Memory B cell (primary cell): ENCODE data around the gene TEKTIP1.
A peak's percentile ranks its signal among the peaks of the same experiment; 100 is the strongest.
"Not testable (repeated sequence)": the region's sequence is repeated elsewhere in the genome, so short reads cannot be mapped to it uniquely, and the experiment has no call there.

Experiments
- ATAC-seq: fragments of 150-1000 bp; cut with Tn5 transposase; 2 replicates; pipeline ENCODE4 v1.10.0; 2021; ENCODE audit warnings: low read depth, mild to moderate bottlenecking, moderate library complexity
- DNase-seq, 2 donors: peaks; one replicate each; pipeline ENCODE4 v3.0.0; 2022; ENCODE audit warnings: low spot score in 2 of 2
- H3K27ac Mint-ChIP-seq: one replicate; pipeline ENCODE4 v1.8.0; 2022; ENCODE audit warnings: mild to moderate bottlenecking, moderate library complexity, mixed read lengths
- H3K27me3 Mint-ChIP-seq: one replicate; pipeline ENCODE4 v1.8.0; 2022; ENCODE audit warnings: mixed read lengths
- H3K36me3 Mint-ChIP-seq: one replicate; pipeline ENCODE4 v1.8.0; 2022; ENCODE audit warnings: mild to moderate bottlenecking, mixed read lengths
- H3K4me1 Mint-ChIP-seq: one replicate; pipeline ENCODE4 v1.8.0; 2022; ENCODE audit warnings: mixed read lengths
- H3K4me3 Mint-ChIP-seq: one replicate; pipeline ENCODE4 v1.8.0; 2022; ENCODE audit warnings: mild to moderate bottlenecking, moderate library complexity, mixed read lengths
- H3K9me3 Mint-ChIP-seq: one replicate; pipeline ENCODE4 v1.8.0; 2022; ENCODE audit warnings: mixed read lengths

TEKTIP1 gene

DNA sequence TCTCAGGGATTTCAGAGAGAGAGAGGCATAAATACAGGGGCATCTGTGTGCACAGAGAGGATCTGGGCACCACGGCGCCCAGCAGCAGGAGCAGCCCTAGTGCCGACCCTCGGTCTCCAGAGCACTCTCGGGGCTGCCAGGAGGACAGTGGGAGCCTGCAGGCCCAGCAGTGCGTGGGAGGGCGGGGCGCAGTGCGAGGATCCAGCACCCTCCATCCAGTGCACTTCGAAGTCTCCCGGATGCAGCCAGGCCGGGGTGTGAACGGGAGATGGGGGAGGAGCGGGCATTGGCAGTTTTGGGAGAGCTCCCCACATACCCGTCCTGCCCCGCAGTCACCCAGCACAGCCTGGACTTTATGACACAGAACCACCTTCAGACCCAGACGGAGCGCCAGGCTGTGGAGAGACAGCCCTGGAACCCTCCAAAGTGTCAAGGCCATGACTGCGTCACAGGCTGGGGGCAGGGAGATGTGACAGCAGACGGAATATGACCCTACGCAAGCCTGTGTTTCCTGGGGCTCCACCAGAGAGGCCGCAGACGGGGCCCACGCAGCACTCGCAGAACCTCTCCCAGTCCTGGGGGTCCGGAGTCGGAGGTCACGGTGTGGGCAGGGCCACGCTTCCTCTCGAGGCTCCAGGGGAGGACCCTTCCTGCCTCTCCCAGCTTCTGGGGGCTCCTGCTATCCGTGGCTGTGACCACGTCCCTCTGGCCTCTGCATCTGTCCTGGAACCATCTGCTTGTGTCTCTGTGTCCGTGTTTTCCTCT, 14.7 kb upstream of the TEKTIP1 start:
- peak overlapping the region; percentile 38 for H3K27ac Mint-ChIP-seq
- H3K36me3 Mint-ChIP-seq = peaks cover 21% of the 10 kb centered on the region
- DNase-seq = no peak
- H3K9me3 Mint-ChIP-seq = no peaks in the 10 kb centered on the region
- no peaks in the 10 kb centered on the region for H3K27me3 Mint-ChIP-seq
- H3K4me3 Mint-ChIP-seq = no peak overlapping the region
- peaks cover 10% of the 10 kb centered on the region for H3K4me1 Mint-ChIP-seq
- no peak for ATAC-seq

DNA sequence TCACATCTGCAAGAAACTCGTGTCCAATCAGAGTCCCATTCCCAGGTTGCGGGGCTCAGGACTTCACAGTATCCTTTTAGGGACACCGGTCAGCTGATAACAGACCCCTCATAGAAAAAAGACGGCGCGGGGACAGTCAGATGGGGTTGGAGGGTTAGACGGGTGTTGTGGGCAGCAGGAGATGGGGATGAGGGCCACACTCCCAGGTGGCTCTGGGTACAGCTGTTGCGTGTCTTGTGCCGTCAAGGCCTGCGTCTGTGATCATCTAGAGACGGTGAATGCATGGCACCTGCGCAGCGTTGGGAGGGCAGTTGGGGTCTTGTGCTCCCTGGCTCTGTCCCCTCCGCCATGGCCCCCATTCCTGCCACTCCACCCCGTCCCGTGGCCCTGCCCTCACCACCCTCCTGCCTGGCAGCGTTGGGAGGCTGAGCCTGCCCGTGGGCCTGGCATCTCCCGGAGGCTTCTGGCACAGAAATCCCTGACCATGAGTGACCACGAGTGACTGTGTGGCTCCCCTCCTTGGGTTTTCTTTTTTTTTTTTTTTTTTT, 14.0 kb upstream of the TEKTIP1 start:
- Mint-ChIP-seq H3K27ac (no peak overlapping the region), H3K27me3 (no peaks in the 10 kb centered on the region), H3K9me3 (no peaks in the 10 kb centered on the region), H3K4me1 (peaks cover 7% of the 10 kb centered on the region), H3K36me3 (peaks cover 19% of the 10 kb centered on the region), H3K4me3 (no peak overlapping the region)
- no peak for DNase-seq
- ATAC-seq = no peak

DNA sequence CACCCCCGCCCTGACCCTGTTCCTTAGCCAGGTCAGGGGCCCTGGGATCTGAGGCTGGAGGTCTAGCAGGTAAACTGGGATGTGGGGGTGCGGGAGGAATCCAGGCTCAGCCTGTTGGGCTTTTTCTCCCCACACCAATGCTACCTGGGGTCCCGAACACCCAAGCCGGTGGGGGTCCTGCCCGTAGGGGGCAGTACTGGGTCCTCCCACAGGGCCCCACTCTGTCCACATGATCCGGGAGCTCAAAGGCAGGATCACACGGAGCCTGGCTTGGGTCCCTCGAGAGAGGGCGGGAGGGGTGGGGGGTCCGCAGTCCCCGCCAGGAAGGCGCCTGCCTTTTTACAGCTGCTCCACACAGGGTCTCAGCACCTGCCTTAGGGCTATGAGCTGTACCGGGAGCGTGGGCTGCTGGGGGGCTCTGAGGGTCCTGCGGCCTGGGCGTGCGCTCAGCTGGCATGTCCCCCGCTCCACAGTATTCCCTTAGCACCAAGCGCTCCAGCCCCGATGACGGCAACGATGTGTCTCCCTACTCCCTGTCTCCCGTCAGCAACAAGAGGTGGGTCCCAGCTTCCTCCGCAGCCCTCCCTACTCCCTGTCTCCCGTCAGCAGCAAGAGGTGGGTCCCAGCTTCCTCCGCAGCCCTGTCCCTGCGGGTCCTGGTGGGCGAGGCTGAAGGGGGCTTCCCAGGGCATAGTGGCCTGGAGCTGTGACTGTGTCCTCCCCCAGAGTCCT, 12.3 kb upstream of the TEKTIP1 start:
- H3K4me3 Mint-ChIP-seq = no peak overlapping the region
- no peaks in the 10 kb centered on the region for H3K27me3 Mint-ChIP-seq
- H3K36me3 Mint-ChIP-seq = peaks cover 14% of the 10 kb centered on the region
- H3K27ac Mint-ChIP-seq = peak overlapping the region; percentile 58
- DNase-seq = no peak
- no peaks in the 10 kb centered on the region for H3K9me3 Mint-ChIP-seq
- peaks cover 2% of the 10 kb centered on the region for H3K4me1 Mint-ChIP-seq
- ATAC-seq = no peak

DNA sequence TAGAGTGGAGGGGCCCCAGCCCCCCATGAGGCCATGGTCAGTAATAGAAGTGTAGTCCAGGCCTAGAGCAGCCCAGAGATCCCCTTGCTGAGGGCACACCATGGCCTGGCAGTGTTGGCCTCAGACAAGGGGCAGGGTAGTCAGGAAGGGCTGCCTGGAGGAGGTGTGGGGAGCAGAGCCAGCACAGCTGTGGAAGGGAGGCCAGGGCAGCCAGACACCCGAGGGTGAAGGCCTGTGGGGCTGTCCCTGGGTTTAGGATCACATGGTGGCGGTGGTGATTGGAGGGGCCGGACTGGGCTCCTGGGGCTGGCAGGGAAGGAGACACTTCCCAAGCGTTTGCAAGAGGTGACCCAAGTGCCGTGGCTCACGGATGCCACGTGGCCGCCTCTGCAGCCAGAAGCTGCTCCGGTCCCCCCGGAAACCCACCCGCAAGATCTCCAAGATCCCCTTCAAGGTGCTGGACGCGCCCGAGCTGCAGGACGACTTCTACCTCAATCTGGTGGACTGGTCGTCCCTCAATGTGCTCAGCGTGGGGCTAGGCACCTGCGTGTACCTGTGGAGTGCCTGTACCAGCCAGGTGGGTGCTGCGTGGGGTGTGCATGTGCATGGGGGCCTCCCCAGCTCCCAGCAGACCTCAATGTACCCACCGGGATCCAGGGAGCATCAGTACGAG, 11.6 kb upstream of the TEKTIP1 start:
- Mint-ChIP-seq H3K27ac (peak overlapping the region; percentile 58), H3K27me3 (no peaks in the 10 kb centered on the region), H3K4me3 (no peak overlapping the region), H3K36me3 (peaks cover 12% of the 10 kb centered on the region), H3K9me3 (no peaks in the 10 kb centered on the region), H3K4me1 (no peaks in the 10 kb centered on the region)
- DNase-seq = no peak
- no peak for ATAC-seq

DNA sequence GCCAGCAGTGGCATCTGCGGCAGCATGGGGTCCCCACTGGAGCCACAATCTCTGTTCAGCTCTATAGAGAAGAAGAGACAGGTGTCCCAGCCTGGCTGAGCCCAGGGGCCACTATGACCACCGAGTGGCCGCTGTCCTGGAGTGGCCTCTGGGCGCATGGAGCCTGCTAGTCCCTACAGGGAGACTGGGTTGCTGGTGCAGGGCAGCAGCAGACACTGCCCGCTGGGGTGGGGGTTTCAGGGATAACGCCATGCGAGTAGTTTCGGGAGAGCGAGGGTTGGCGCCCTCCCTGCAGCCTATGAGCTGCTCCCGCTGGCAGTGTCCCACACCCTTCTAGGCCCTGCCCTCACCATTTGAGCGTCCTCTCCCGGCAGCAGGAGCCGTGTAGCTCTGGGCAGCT, 10.9 kb upstream of the TEKTIP1 start:
- Mint-ChIP-seq H3K9me3 (no peaks in the 10 kb centered on the region), H3K27me3 (no peaks in the 10 kb centered on the region), H3K36me3 (peaks cover 14% of the 10 kb centered on the region), H3K4me1 (no peaks in the 10 kb centered on the region), H3K27ac (no peak overlapping the region), H3K4me3 (no peak overlapping the region)
- ATAC-seq (no peak), DNase-seq (no peak)

DNA sequence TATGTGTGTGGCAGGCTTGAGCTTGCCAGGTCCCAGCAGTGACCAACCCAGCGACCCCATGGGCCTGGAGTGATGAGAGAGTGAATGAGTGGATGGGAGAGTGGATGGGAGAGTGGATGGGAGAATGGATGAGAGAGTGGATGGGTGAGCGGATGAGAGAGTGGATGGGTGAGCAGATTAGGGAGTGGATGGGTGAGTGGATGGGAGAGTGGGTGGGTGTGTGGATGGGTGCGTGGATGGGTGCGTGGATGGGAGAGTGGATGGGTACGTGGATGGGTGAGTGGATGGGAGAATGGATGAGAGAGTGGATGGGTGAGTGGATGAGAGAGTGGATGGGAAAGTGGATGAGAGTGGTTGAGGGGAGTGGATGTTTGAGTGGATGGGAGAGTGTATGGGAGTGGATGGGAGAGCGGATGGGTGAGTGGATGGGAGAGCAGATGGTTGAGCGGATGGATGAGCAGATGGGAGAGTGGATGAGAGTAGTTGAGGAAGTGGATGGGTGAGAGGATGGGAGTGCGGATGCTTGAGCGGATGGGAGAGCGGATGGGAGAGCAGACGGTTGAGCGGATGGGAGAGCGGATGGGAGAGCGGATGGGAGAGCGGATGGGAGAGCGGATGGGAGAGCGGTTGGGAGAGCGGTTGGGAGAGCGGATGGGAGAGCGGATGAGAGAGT, 10.3 kb upstream of the TEKTIP1 start:
- Mint-ChIP-seq H3K27me3 (no peaks in the 10 kb centered on the region), H3K27ac (no peak overlapping the region), H3K4me3 (no peak overlapping the region), H3K9me3 (no peaks in the 10 kb centered on the region), H3K36me3 (peaks cover 18% of the 10 kb centered on the region), H3K4me1 (no peaks in the 10 kb centered on the region)
- DNase-seq = no peak
- no peak for ATAC-seq

DNA sequence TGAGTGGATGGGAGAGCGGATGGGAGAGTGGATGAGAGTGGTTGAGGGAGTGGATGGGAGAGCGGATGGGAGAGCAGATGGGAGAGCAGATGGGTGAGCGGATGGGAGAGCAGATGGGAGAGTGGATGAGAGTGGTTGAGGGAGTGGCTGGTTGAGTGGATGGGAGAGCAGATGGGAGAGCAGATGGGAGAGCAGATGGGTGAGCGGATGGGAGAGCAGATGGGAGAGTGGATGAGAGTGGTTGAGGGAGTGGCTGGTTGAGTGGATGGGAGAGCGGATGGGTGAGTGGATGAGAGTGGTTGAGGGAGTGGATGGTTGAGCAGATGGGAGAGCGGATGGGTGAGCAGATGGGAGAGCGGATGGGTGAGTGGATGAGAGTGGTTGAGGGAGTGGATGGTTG, 9.7 kb upstream of the TEKTIP1 start:
- H3K4me1 Mint-ChIP-seq, DNase-seq, H3K9me3 Mint-ChIP-seq, H3K27me3 Mint-ChIP-seq, H3K27ac Mint-ChIP-seq, ATAC-seq, H3K4me3 Mint-ChIP-seq: not testable (repeated sequence)
- H3K36me3 Mint-ChIP-seq = peaks cover 15% of the 10 kb centered on the region

DNA sequence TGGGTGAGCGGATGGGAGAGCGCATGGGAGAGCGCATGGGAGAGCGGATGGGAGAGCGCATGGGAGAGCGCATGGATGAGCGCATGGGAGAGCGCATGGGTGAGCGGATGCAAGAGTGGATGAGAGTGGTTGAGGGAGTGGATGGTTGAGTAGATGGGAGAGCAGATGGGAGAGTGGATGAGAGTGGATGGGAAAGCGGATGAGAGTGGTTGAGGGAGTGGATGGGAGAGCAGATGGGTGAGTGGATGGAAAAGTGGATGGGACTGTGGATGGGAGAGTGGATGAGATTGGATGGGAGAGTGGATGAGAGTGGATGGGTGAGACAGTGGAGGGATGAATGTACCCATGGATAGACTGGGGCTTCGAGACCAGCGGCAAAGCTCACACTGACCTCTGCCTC, 8.6 kb upstream of the TEKTIP1 start:
- Mint-ChIP-seq H3K27me3 (no peaks in the 10 kb centered on the region), H3K4me1 (no peaks in the 10 kb centered on the region), H3K4me3 (no peak overlapping the region), H3K9me3 (no peaks in the 10 kb centered on the region), H3K27ac (no peak overlapping the region), H3K36me3 (peaks cover 16% of the 10 kb centered on the region)
- DNase-seq (no peak), ATAC-seq (no peak)

DNA sequence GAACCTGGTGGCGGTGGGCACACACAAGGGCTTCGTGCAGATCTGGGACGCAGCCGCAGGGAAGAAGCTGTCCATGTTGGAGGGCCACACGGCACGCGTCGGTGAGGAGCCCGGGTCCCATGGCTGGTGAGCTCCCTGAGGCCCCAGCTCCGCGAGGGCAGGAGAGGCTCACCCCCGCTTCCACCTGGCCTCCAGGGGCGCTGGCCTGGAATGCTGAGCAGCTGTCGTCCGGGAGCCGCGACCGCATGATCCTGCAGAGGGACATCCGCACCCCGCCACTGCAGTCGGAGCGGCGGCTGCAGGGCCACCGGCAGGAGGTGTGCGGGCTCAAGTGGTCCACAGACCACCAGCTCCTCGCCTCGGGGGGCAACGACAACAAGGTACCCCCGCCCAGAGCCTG, 7.3 kb upstream of the TEKTIP1 start:
- no peaks in the 10 kb centered on the region for H3K4me1 Mint-ChIP-seq
- ATAC-seq = no peak
- peaks cover 16% of the 10 kb centered on the region for H3K36me3 Mint-ChIP-seq
- no peaks in the 10 kb centered on the region for H3K9me3 Mint-ChIP-seq
- no peak overlapping the region for H3K4me3 Mint-ChIP-seq
- DNase-seq = no peak
- H3K27ac Mint-ChIP-seq = no peak overlapping the region
- H3K27me3 Mint-ChIP-seq = no peaks in the 10 kb centered on the region

DNA sequence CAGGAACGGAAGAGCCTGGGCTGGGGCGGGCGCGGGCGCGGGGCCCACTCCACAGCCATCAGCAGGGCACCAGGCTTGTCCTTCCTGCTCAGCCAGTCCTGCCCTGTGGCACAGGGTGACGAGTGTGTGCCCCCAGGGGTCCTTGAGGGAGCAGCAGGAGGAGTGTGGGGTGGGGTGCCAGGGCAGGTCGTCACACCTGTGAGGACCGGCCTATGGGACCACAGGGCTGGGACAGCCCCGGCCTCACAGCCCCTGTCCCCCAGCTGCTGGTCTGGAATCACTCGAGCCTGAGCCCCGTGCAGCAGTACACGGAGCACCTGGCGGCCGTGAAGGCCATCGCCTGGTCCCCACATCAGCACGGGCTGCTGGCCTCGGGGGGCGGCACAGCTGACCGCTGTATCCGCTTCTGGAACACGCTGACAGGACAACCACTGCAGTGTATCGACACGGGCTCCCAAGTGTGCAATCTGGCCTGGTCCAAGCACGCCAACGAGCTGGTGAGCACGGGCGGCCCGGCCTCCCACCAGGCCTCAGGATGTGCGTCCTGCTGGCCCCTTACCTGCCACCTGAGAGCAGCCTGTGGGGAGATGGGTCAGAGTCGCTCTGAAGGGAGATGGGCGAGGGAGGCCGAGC, 6.7 kb upstream of the TEKTIP1 start:
- Mint-ChIP-seq H3K4me1 (no peaks in the 10 kb centered on the region), H3K9me3 (no peaks in the 10 kb centered on the region), H3K27ac (no peak overlapping the region), H3K4me3 (no peak overlapping the region), H3K27me3 (no peaks in the 10 kb centered on the region), H3K36me3 (peaks cover 12% of the 10 kb centered on the region)
- no peak for ATAC-seq
- DNase-seq = no peak

DNA sequence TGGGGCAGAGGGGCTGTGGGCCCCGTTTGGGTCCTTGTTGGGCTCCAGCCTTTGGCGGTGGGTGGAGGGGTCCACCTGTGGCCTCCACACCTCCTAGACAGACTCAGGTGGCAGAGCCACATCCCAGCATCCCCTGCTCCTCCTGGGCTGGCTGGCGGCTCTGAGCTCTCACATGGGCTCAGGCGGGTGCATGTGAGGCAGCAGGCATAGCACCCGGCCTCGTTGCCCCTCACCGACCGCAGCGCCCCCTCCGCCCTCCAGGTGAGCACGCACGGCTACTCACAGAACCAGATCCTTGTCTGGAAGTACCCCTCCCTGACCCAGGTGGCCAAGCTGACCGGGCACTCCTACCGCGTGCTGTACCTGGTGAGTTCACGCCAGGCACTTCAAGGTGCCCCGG, 5.9 kb upstream of the TEKTIP1 start:
- Mint-ChIP-seq H3K4me3 (no peak overlapping the region), H3K36me3 (peaks cover 14% of the 10 kb centered on the region), H3K4me1 (no peaks in the 10 kb centered on the region), H3K9me3 (no peaks in the 10 kb centered on the region), H3K27me3 (no peaks in the 10 kb centered on the region), H3K27ac (no peak overlapping the region)
- ATAC-seq (no peak), DNase-seq (no peak)

DNA sequence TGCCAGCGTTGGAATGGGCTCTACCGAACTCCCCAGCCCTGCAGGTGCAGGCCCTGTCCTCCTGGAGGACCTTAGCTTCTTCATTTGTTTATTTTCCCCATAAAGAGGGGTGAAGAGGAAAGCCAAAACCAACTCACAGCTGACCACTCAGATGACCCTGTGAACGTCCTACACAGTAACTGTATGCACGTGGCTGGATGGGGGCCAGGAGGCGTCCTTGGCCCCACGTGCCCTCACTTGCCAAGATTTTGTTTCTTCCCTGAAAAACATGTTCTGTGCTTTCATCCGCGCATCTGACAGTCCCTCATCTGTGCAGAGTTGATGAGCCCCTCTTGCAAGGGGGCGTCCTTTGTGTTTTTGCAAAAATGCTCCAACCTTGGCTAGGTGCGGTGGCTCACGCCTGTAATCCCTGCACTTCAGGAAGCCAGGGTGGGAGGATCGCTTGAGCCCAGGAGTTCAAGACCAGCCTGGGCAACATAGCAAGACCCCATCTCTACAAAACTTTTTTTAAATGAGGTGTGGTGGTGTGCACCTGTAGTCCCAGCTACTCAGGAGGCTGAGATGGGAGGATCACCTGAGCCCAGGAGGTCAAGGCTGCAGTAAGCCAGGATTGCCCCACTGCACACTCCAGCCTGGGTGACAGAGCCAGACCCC, 5.3 kb upstream of the TEKTIP1 start:
- no peak for ATAC-seq
- Mint-ChIP-seq H3K36me3 (peaks cover 13% of the 10 kb centered on the region), H3K9me3 (no peaks in the 10 kb centered on the region), H3K4me1 (no peaks in the 10 kb centered on the region), H3K27me3 (no peaks in the 10 kb centered on the region), H3K27ac (no peak overlapping the region), H3K4me3 (no peak overlapping the region)
- no peak for DNase-seq
